ENCODE measurements around the gene AGAP2. TPM values are rescaled to one million over a fixed set of nuclear protein-coding genes. Genes with fewer than 3 reads are reported as not detected.
A peak's percentile ranks its signal among the peaks of the same experiment; 100 is the strongest.

The AGAP2 gene
- total and polyA plus RNA-seq, 9 of the 15 experiments (the other 6 are each of a cell fraction or from before 2014, with no cell fraction given) = 0.04 to 0.77 (median 0.28) TPM; not detected in 1

- TF ChIP-seq NR2C2 (CRISPR knock-in tag; IDR thresholded peaks at IDR 0.05) (peak; percentile 83; the same call in 1 of the 2 replicates), NR2C2 (tag; IDR thresholded peaks at IDR 0.05) (peak; percentile 54; the same call in 1 of the 2 replicates), DIDO1 (tag; IDR thresholded peaks at IDR 0.05; ENCODE audit: low read depth) (peak; percentile 87), HNRNPUL1 (IDR thresholded peaks at IDR 0.05; ENCODE audit: low read length) (no peak), PRDM10 (IDR thresholded peaks at IDR 0.05; ENCODE audit: partially characterized antibody) (peak; percentile 54), SMARCA4 (IDR thresholded peaks at IDR 0.05) (no peak; the same call in 1 of the 2 replicates), TCF7L2 (IDR thresholded peaks at IDR 0.05; ENCODE audit: low read depth, low read length) (no peak), ZNF124 (CRISPR knock-in tag; IDR thresholded peaks at IDR 0.05) (no peak), E2F3 (CRISPR knock-in tag; IDR thresholded peaks at IDR 0.05) (no peak; the same call in 1 of the 2 replicates), ZNF316 (IDR thresholded peaks at IDR 0.05) (peak; percentile 42; the same call in 1 of the 2 replicates), ZNF398 (CRISPR knock-in tag; IDR thresholded peaks at IDR 0.05) (no peak), ZSCAN32 (CRISPR knock-in tag; IDR thresholded peaks at IDR 0.05) (no peak), MYNN (IDR thresholded peaks at IDR 0.05) (no peak; the same call in 1 of the 2 replicates), MYNN (CRISPR knock-in tag; IDR thresholded peaks at IDR 0.05) (no peak), ZC3H8 (IDR thresholded peaks at IDR 0.05) (no peak), MTF1 (CRISPR knock-in tag; IDR thresholded peaks at IDR 0.05; ENCODE audit: borderline replicate concordance) (no peak), ILF3 (IDR thresholded peaks at IDR 0.05; ENCODE audit: borderline replicate concordance) (no peak), SAFB2 (IDR thresholded peaks at IDR 0.05; ENCODE audit: borderline replicate concordance, low read depth, low read length, severe bottlenecking) (no peak), PRMT5 (CRISPR knock-in tag; IDR thresholded peaks at IDR 0.05) (no peak), ZBTB1 (CRISPR knock-in tag; IDR thresholded peaks at IDR 0.05; ENCODE audit: borderline replicate concordance, low read depth) (peak; percentile 83; the same call in 1 of the 2 replicates), ELF2 (CRISPR knock-in tag; IDR thresholded peaks at IDR 0.05) (peak; percentile 55; the same call in 1 of the 2 replicates), HSF4 (CRISPR knock-in tag; IDR thresholded peaks at IDR 0.05; ENCODE audit: borderline replicate concordance) (no peak), ZNF184 (CRISPR knock-in tag; IDR thresholded peaks at IDR 0.05) (no peak), BRCA1 (IDR thresholded peaks at IDR 0.05) (no peak), BRCA1 (CRISPR knock-in tag; IDR thresholded peaks at IDR 0.05) (no peak)
Measured at GRCh38 chr12:57782608-57783465, 44.3 kb upstream of the AGAP2 start, which contains the start of gene TSFM (continued).
